Body of pancreas (tissue), 4 donors: ENCODE measurements around the gene AREG.

Experiments
- CTCF ChIP-seq, 7 experiments: fragments of 450-650 bp in 4 of 7; fragments of 200-600 bp in 3 of 7; sonication (generic) in 3 of 7; IDR thresholded peaks; one replicate each; pipeline ENCODE4 v1.5.1; 2016 to 2019; ENCODE audit warnings: antibody characterized with exemption in 7 of 7
- POLR2A ChIP-seq, 3 donors: fragments of 450-650 bp; IDR thresholded peaks; one replicate each; pipeline ENCODE4 v1.6.1; 2016; ENCODE audit warnings: antibody characterized with exemption in 3 of 3, mild to moderate bottlenecking in 2 of 3

GRCh38 chr4:74474345-74475090, 29.6 kb downstream of the AREG start:
- TF ChIP-seq CTCF (IDR thresholded peaks at IDR 0.05): no peak
- TF ChIP-seq POLR2A (IDR thresholded peaks at IDR 0.05): no peak
